Stimulated activated CD8-positive, alpha-beta memory T cell treated with anti-CD3 and anti-CD28 coated beads, Interleukin-4, amount 100 ng/mL, for 1 hour (primary cell): ENCODE measurements around the gene TSPEAR.
"Not testable (repeated sequence)": the region's sequence is repeated elsewhere in the genome, so short reads cannot be mapped to it uniquely, and the experiment has no call there.

Source experiments
- DNase-seq, 2 donors: peaks; one replicate each; pipeline ENCODE4 v3.0.0-alpha.2; 2020; ENCODE audit warnings: low read depth in 2 of 2, low spot score in 1 of 2

The TSPEAR gene

GRCh38 chr21:44555200-44555875, 156.0 kb downstream of the TSPEAR start:
- DNase-seq, result no peak

- DNase-seq, result no peak
Measured at GRCh38 chr21:44552681-44553080, 158.7 kb downstream of the TSPEAR start.

- no peak for DNase-seq
Measured at GRCh38 chr21:44552136-44552535, 159.2 kb downstream of the TSPEAR start.

GRCh38 chr21:44551340-44551961, 159.9 kb downstream of the TSPEAR start, which contains the start of gene KRTAP10-2:
Gene KRTAP10-2, minus strand, starts transcription at chr21:44551505. Its CDS starts 47 bp downstream, at chr21:44551458.
- no peak for DNase-seq

GRCh38 chr21:44550807-44551206, 160.6 kb downstream of the TSPEAR start:
- no peak for DNase-seq

GRCh38 chr21:44550285-44550684, 161.1 kb downstream of the TSPEAR start:
- DNase-seq, result not testable (repeated sequence)

GRCh38 chr21:44549525-44550211, 161.7 kb downstream of the TSPEAR start:
- DNase-seq, result no peak

- no peak for DNase-seq
Measured at GRCh38 chr21:44548922-44549321, 162.4 kb downstream of the TSPEAR start.

GRCh38 chr21:44548381-44548780, 163.0 kb downstream of the TSPEAR start:
- no peak for DNase-seq

- peak in 1 of 2 donors; percentile 5 for DNase-seq
Measured at GRCh38 chr21:44547656-44548331, 163.6 kb downstream of the TSPEAR start.

GRCh38 chr21:44544566-44544965, 166.8 kb downstream of the TSPEAR start:
- DNase-seq, result no peak

GRCh38 chr21:44542716-44543115, 168.7 kb downstream of the TSPEAR start:
- DNase-seq, result no peak

- no peak for DNase-seq
Measured at GRCh38 chr21:44540741-44541288, 170.6 kb downstream of the TSPEAR start.

- no peak for DNase-seq
Measured at GRCh38 chr21:44539991-44540666, 171.2 kb downstream of the TSPEAR start, which contains the start of gene KRTAP10-1. Gene KRTAP10-1, minus strand, starts transcription at chr21:44540195. Its CDS starts 45 bp downstream, at chr21:44540150.

GRCh38 chr21:44539046-44539445, 172.3 kb downstream of the TSPEAR start:
- no peak for DNase-seq

- no peak for DNase-seq
Measured at GRCh38 chr21:44537930-44538911, 173.2 kb downstream of the TSPEAR start.

- no peak for DNase-seq
Measured at GRCh38 chr21:44535963-44536362, 175.4 kb downstream of the TSPEAR start.

GRCh38 chr21:44534688-44535087, 176.7 kb downstream of the TSPEAR start:
- no peak for DNase-seq

GRCh38 chr21:44533891-44534627, 177.3 kb downstream of the TSPEAR start:
- DNase-seq, result no peak
